Measurements from ENCODE around the gene CD300C. TPM values are rescaled to one million over a fixed set of nuclear protein-coding genes. Genes with fewer than 3 reads are reported as not detected.

Gene CD300C
- total and polyA plus RNA-seq, 2 experiments from 2014 or later = 0.76 to 1.4 TPM

DNA sequence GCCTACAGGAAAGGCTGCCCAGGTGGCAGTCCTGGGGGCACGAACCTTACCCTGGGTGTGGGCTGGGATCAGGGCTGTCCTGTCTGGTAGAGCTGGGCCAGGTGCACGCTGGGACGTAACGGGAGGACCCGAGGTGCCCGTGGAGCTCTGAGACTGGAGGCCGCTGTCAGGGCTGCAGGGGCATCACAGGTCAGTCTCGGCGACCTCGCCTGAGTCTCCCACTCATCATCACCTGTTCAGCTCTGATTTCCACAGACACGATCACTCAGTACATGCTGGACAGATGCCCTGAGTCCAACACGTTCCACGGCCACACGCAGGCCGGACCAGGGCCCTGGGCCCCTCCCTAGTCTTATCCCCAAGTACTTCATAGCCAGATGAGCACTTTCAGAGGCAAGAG, 4.7 kb upstream of the CD300C start:
- in situ Hi-C loops (cut with MboI) = no loop called here
- TF ChIP-seq EZH2 (IDR thresholded peaks at IDR 0.05; ENCODE audit: insufficient read depth, poor library complexity, severe bottlenecking) (no peak), EZH2phosphoT487 (IDR thresholded peaks at IDR 0.05; ENCODE audit: insufficient read depth, low read depth) (no peak)

DNA sequence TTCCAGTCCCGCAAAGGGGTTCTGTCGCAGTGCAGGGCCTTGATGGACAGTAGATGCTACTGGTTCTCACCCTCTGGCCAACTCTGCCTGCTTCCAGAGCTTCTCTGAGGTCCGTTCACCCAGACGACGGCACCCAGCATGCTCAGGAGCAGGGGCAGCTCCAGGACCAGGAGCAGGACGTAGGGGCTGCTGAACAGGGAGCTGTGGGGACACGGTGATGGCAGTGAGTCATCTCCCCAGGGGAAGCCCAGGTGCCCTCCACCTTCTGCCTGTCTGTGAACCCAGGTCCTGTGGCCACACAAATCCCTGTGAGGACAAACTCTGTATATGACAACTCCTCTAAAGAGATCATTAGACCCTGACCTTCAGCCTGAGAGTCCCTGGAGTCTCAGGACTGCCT, 3.4 kb upstream of the CD300C start:
- H3K27ac ChIP-seq = no peak overlapping the region
- no peak for DNase-seq
- TF ChIP-seq EZH2phosphoT487 (IDR thresholded peaks at IDR 0.05; ENCODE audit: insufficient read depth, low read depth) = no peak
- TF ChIP-seq EZH2 (IDR thresholded peaks at IDR 0.05; ENCODE audit: insufficient read depth, poor library complexity, severe bottlenecking) = no peak
- H3K4me1 ChIP-seq (ENCODE audit: insufficient read depth) = no peaks in the 10 kb centered on the region
- no peak overlapping the region for H3K4me3 ChIP-seq
- H3K27me3 ChIP-seq (replicated peaks; ENCODE audit: insufficient read depth) = peaks cover 6% of the 10 kb centered on the region
- no peak overlapping the region for H3K4me2 ChIP-seq (ENCODE audit: unreplicated experiment)
- H3K9me2 ChIP-seq (ENCODE audit: insufficient read depth) = no peaks in the 10 kb centered on the region
- no peaks in the 10 kb centered on the region for H3K36me3 ChIP-seq (ENCODE audit: low read depth)
- no peaks in the 10 kb centered on the region for H3F3A ChIP-seq (ENCODE audit: insufficient read depth)
- H2AFZ ChIP-seq = no peak overlapping the region
- in situ Hi-C loops (cut with MboI) = no loop called here
- no peaks in the 10 kb centered on the region for H3K79me2 ChIP-seq (ENCODE audit: insufficient read depth)
- no peak overlapping the region for H3K9ac ChIP-seq
- H3K9me3 ChIP-seq (ENCODE audit: low read depth) = no peaks in the 10 kb centered on the region
- WGBS, 2 experiments (ENCODE audit: low coverage in 1 of 2, low lambda C conversion rate in 2 of 2, missing lambda C conversion rate in 2 of 2) = 40 to 51% methylated on average over 7 of the region's 7 CpGs
- no peaks in the 10 kb centered on the region for H4K20me1 ChIP-seq (ENCODE audit: insufficient read depth)

More for the DNA sequence above, 4.7 kb upstream of the CD300C start:
- Histone ChIP-seq H3K9me3 (ENCODE audit: low read depth) (no peaks in the 10 kb centered on the region), H3K79me2 (ENCODE audit: insufficient read depth) (no peaks in the 10 kb centered on the region), H4K20me1 (ENCODE audit: insufficient read depth) (no peaks in the 10 kb centered on the region), H3K4me3 (no peak overlapping the region), H3K9ac (no peak overlapping the region), H3K27me3 (replicated peaks; ENCODE audit: insufficient read depth) (peaks cover 6% of the 10 kb centered on the region), H3F3A (ENCODE audit: insufficient read depth) (no peaks in the 10 kb centered on the region), H2AFZ (no peak overlapping the region), H3K9me2 (ENCODE audit: insufficient read depth) (no peaks in the 10 kb centered on the region), H3K4me2 (ENCODE audit: unreplicated experiment) (no peak overlapping the region), H3K36me3 (ENCODE audit: low read depth) (no peaks in the 10 kb centered on the region), H3K4me1 (ENCODE audit: insufficient read depth) (no peaks in the 10 kb centered on the region), H3K27ac (no peak overlapping the region)
- WGBS, 2 experiments (ENCODE audit: low coverage in 1 of 2, low lambda C conversion rate in 2 of 2, missing lambda C conversion rate in 2 of 2) = 75 to 77% methylated on average over 15 of the region's 15 CpGs
- DNase-seq = no peak

DNA sequence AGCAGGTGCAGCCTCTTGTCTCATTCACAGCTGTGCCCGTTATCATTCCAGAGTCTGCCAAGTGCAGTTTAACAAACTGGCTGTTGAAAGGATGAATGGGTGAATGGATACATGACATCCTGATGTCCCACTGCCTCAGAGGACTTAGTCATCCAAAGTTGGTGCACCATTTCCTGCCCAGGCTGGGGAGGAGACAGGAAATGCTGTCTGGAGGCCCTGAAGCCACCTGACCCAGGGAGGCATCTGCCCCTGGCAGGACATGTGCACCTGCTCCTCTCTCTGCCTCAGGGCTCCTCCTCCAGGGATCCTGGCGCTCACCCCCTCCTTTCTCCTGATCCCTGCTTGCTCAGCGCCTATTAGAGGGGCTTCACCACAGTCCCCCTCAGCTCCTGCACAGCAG, 1.8 kb upstream of the CD300C start:
- in situ Hi-C loops (cut with MboI) = no loop called here
- Histone ChIP-seq H3K9me3 (ENCODE audit: low read depth) (no peaks in the 10 kb centered on the region), H3K36me3 (ENCODE audit: low read depth) (no peaks in the 10 kb centered on the region), H3F3A (ENCODE audit: insufficient read depth) (no peaks in the 10 kb centered on the region), H3K4me1 (ENCODE audit: insufficient read depth) (no peaks in the 10 kb centered on the region), H4K20me1 (ENCODE audit: insufficient read depth) (no peaks in the 10 kb centered on the region), H3K9ac (no peak overlapping the region), H2AFZ (no peak overlapping the region), H3K9me2 (ENCODE audit: insufficient read depth) (no peaks in the 10 kb centered on the region), H3K27ac (no peak overlapping the region), H3K4me2 (ENCODE audit: unreplicated experiment) (no peak overlapping the region), H3K4me3 (no peak overlapping the region), H3K79me2 (ENCODE audit: insufficient read depth) (no peaks in the 10 kb centered on the region), H3K27me3 (replicated peaks; ENCODE audit: insufficient read depth) (no peaks in the 10 kb centered on the region)
- no peak for TF ChIP-seq EZH2phosphoT487 (IDR thresholded peaks at IDR 0.05; ENCODE audit: insufficient read depth, low read depth)
- no peak for TF ChIP-seq EZH2 (IDR thresholded peaks at IDR 0.05; ENCODE audit: insufficient read depth, poor library complexity, severe bottlenecking)
- no peak for DNase-seq
- WGBS, 2 experiments (ENCODE audit: low coverage in 1 of 2, low lambda C conversion rate in 2 of 2, missing lambda C conversion rate in 2 of 2) = 51 to 58% methylated on average over 3 of the region's 3 CpGs

DNA sequence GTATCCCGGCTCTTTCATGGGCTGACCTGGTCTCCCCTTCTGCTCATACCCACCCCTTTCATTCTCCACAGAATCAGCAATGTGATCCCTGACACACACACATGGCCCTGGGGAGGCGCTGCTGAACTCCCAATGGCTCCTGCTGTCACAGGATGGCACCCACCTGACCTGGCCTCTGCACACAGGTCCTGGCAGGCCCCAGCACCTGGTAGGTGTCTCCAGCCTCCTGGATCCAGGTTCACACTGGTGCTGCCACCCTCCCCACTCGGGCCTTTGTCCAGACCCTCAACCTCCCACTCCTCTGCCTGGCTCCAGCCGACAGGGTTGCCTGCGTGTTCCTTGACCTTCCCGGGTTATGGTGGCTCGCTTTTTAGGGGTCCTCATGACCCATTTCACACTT, 1.3 kb upstream of the CD300C start:
- no peaks in the 10 kb centered on the region for H3K4me1 ChIP-seq (ENCODE audit: insufficient read depth)
- no peaks in the 10 kb centered on the region for H3K79me2 ChIP-seq (ENCODE audit: insufficient read depth)
- no peaks in the 10 kb centered on the region for H3K9me3 ChIP-seq (ENCODE audit: low read depth)
- no peaks in the 10 kb centered on the region for H3K27me3 ChIP-seq (replicated peaks; ENCODE audit: insufficient read depth)
- H3K4me2 ChIP-seq (ENCODE audit: unreplicated experiment) = no peak overlapping the region
- WGBS, 2 experiments (ENCODE audit: low coverage in 1 of 2, low lambda C conversion rate in 2 of 2, missing lambda C conversion rate in 2 of 2) = 74 to 79% methylated on average over 7 of the region's 7 CpGs
- no peak overlapping the region for H3K9ac ChIP-seq
- H3F3A ChIP-seq (ENCODE audit: insufficient read depth) = no peaks in the 10 kb centered on the region
- no peak for TF ChIP-seq EZH2 (IDR thresholded peaks at IDR 0.05; ENCODE audit: insufficient read depth, poor library complexity, severe bottlenecking)
- no peak for TF ChIP-seq EZH2phosphoT487 (IDR thresholded peaks at IDR 0.05; ENCODE audit: insufficient read depth, low read depth)
- no peaks in the 10 kb centered on the region for H3K9me2 ChIP-seq (ENCODE audit: insufficient read depth)
- no peak overlapping the region for H2AFZ ChIP-seq
- H4K20me1 ChIP-seq (ENCODE audit: insufficient read depth) = no peaks in the 10 kb centered on the region
- H3K4me3 ChIP-seq = no peak overlapping the region
- no peaks in the 10 kb centered on the region for H3K36me3 ChIP-seq (ENCODE audit: low read depth)
- in situ Hi-C loops (cut with MboI) = no loop called here
- DNase-seq = no peak
- H3K27ac ChIP-seq = no peak overlapping the region

DNA sequence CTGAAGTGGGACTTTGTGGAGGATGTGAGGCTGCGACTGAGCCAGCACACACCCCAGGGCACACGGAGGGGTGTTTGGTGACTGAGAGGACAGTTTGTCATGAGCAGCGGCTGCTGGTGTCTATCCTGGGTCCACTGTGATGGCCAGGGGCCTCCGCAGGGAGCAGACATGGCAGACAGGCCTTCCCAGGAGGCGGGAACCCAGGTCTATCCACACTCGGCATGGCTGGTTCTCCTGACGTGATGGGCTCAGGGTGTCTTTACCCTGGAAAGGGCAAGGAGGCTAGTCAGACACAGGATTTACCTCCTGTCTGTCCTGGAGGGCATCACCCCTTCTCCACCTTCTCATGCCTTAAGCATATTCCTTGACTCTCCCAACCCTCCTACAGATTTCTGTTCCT, 671 bp upstream of the CD300C start:
- Histone ChIP-seq H3K9me2 (ENCODE audit: insufficient read depth) (no peaks in the 10 kb centered on the region), H3K4me3 (no peak overlapping the region), H3K4me1 (ENCODE audit: insufficient read depth) (no peaks in the 10 kb centered on the region), H3K9me3 (ENCODE audit: low read depth) (no peaks in the 10 kb centered on the region), H4K20me1 (ENCODE audit: insufficient read depth) (no peaks in the 10 kb centered on the region), H3K79me2 (ENCODE audit: insufficient read depth) (no peaks in the 10 kb centered on the region), H3K27me3 (replicated peaks; ENCODE audit: insufficient read depth) (no peaks in the 10 kb centered on the region), H3F3A (ENCODE audit: insufficient read depth) (no peaks in the 10 kb centered on the region), H3K9ac (no peak overlapping the region), H2AFZ (no peak overlapping the region), H3K27ac (no peak overlapping the region), H3K36me3 (ENCODE audit: low read depth) (no peaks in the 10 kb centered on the region), H3K4me2 (ENCODE audit: unreplicated experiment) (no peak overlapping the region)
- TF ChIP-seq EZH2 (IDR thresholded peaks at IDR 0.05; ENCODE audit: insufficient read depth, poor library complexity, severe bottlenecking) (no peak), EZH2phosphoT487 (IDR thresholded peaks at IDR 0.05; ENCODE audit: insufficient read depth, low read depth) (no peak)
- in situ Hi-C loops (cut with MboI) = no loop called here
- WGBS, 2 experiments (ENCODE audit: low coverage in 1 of 2, low lambda C conversion rate in 2 of 2, missing lambda C conversion rate in 2 of 2) = 72 to 76% methylated on average over 7 of the region's 7 CpGs
- DNase-seq = no peak
